Hair follicle dermal papilla cell (primary cell): ENCODE data around the gene HPCAL4. TPM values are rescaled to one million over a fixed set of nuclear protein-coding genes. Genes with fewer than 3 reads are reported as not detected.

Experiments used
- small RNA-seq: library from RNA; depleted of rRNA; stranded (forward); fragments of <200 nt; gene quantifications from one replicate; pipeline ENCODE3, GENCODE V24; 2012
- total RNA-seq: library from RNA; depleted of rRNA; stranded (reverse); fragments of >200 nt; gene quantifications from 2 replicates; pipeline ENCODE4 v1.2.3, GENCODE V29; 2012

HPCAL4 gene
- total RNA-seq: not detected in 2 replicates

GRCh38 chr1:39691383-39692151, at the start of gene HPCAL4:
TSS of gene HPCAL4 (minus strand) at chr1:39691433. CDS start at chr1:39684603, 6,830 bp downstream.

DNA sequence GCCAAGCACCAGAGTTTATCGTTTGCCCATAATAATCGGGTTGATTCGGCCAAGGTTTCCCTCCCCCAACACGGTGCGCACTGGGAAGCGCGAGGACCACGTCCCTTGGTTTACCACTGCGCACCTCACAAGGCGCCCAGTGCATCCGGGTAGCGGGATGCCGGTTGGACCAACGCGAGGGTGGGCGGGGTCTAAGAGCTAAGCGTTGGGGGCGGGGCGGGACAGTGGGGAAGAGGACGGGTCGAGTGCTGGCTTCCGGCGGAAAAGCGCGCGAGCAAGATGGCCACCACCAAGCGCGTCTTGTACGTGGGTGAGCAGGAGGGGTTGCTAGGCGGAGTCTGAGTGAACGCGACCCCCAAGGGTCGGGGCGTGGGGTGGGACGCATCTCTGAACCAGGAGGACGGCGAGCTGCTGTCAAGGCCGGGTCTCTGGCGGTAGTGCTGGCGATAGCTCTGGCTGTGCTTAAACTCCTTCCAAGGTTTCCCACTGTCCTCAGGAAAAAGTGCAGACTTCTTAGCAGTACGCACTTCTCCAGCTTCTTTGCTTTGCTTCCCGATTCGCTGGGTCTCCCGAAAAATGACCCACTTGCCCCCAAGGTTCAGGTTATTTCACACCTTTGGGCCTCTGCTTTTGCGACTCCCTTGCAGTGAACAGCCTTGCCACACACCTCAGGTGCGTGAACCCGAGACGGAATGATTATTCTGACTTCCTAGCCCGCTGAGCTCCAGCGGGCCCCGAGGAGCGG, 47.6 kb upstream of the HPCAL4 start, which contains the start of gene PPIE:
PPIE (plus strand) TSS at position 261 of the 745 bp plus-strand sequence; CDS start at position 280, 19 bp downstream.

GRCh38 chr1:39671793-39672550, 19.3 kb downstream of the HPCAL4 start, which contains the start of gene NT5C1A:
TSS of gene NT5C1A (minus strand) at chr1:39672107. CDS start at chr1:39672038, 69 bp downstream.

GRCh38 chr1:39639305-39640130, 51.7 kb downstream of the HPCAL4 start, which contains the start of gene HEYL:
TSS of gene HEYL (minus strand) at chr1:39639643. CDS start at chr1:39639625, 18 bp downstream.

Small RNA genes within 50 kb of the gene (small RNA-seq; reads per million reads assigned to genes)
- not detected for gene RNU7-121P

Other genes with a start within 250 kb of the HPCAL4 start
- 0.12 and 0.16 TPM in 2 replicates for gene BMP8A, start 199.8 kb downstream of the HPCAL4 start, total RNA-seq
- gene PABPC4, start 114.6 kb downstream of the HPCAL4 start, total RNA-seq: 96.4 and 129 TPM in 2 replicates
- under 0.01 and 0.16 TPM in 2 replicates for gene HEYL, start 51.8 kb downstream of the HPCAL4 start, total RNA-seq
- gene NT5C1A, start 19.3 kb downstream of the HPCAL4 start, total RNA-seq: not detected in 2 replicates
- gene PPIE, start 47.4 kb upstream of the HPCAL4 start, total RNA-seq: 26.3 and 26.7 TPM in 2 replicates
- gene OXCT2, start 79.9 kb upstream of the HPCAL4 start, total RNA-seq: 1.8 and 2.7 TPM in 2 replicates
- gene BMP8B, start 97.4 kb upstream of the HPCAL4 start, total RNA-seq: not detected in 2 replicates
- 16.2 and 31.2 TPM in 2 replicates for gene TRIT1, start 192.1 kb upstream of the HPCAL4 start, total RNA-seq
- gene MYCL, start 210.5 kb upstream of the HPCAL4 start, total RNA-seq: 0.16 TPM in 1 of 2 replicates, not detected in the other